Astrocyte (in vitro differentiated cells and primary cell): ENCODE data around the gene KRT76.

Experiments used
- EZH2 ChIP-seq: IDR thresholded peaks from 2 replicates; pipeline ENCODE4 v1.6.1; 2012; ENCODE audit warnings: mild to moderate bottlenecking, low read length, inconsistent platforms; ENCODE audit not compliant: insufficient read depth
- TF ChIP-seq, protein P1 (sequence below): IDR thresholded peaks from 2 replicates; pipeline ENCODE4 v1.5.1; 2011; ENCODE audit warnings: low read depth, mild to moderate bottlenecking, inconsistent platforms, low read length, moderate library complexity; ENCODE audit not compliant: insufficient read depth

DNA sequence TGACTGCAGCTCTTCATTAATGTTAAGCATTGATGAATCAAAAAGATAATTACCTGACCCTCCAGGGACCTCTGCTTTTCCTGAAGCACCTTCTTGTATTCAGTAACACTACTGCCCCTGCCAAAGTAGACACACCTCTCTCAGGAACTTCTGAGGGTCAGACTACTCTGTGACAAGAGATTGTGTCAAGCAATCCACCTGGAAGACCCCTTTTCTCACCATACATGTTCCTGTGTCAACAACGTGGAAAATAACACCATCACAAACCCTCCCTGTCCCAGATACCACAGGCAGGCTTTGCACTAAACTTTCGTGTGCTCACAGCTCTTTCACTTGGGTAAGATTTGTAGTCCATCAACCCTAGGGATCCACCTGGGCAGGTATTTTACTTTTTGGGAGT, 13.2 kb downstream of the KRT76 start:
- TF ChIP-seq EZH2 = no peak
- TF ChIP-seq, protein P1, sequence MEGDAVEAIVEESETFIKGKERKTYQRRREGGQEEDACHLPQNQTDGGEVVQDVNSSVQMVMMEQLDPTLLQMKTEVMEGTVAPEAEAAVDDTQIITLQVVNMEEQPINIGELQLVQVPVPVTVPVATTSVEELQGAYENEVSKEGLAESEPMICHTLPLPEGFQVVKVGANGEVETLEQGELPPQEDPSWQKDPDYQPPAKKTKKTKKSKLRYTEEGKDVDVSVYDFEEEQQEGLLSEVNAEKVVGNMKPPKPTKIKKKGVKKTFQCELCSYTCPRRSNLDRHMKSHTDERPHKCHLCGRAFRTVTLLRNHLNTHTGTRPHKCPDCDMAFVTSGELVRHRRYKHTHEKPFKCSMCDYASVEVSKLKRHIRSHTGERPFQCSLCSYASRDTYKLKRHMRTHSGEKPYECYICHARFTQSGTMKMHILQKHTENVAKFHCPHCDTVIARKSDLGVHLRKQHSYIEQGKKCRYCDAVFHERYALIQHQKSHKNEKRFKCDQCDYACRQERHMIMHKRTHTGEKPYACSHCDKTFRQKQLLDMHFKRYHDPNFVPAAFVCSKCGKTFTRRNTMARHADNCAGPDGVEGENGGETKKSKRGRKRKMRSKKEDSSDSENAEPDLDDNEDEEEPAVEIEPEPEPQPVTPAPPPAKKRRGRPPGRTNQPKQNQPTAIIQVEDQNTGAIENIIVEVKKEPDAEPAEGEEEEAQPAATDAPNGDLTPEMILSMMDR = no peak
